GM19043 (cell line): ENCODE results near the gene VWA3B.
"Not testable (repeated sequence)": the region's sequence is repeated elsewhere in the genome, so short reads cannot be mapped to it uniquely, and the experiment has no call there.

ENCODE experiments used
- ATAC-seq: cut with Tn5 transposase; IDR thresholded peaks from one replicate; pipeline ENCODE4 v1.9.1; 2021; ENCODE audit warnings: low read depth; ENCODE audit not compliant: unreplicated experiment

The VWA3B gene, protein sequence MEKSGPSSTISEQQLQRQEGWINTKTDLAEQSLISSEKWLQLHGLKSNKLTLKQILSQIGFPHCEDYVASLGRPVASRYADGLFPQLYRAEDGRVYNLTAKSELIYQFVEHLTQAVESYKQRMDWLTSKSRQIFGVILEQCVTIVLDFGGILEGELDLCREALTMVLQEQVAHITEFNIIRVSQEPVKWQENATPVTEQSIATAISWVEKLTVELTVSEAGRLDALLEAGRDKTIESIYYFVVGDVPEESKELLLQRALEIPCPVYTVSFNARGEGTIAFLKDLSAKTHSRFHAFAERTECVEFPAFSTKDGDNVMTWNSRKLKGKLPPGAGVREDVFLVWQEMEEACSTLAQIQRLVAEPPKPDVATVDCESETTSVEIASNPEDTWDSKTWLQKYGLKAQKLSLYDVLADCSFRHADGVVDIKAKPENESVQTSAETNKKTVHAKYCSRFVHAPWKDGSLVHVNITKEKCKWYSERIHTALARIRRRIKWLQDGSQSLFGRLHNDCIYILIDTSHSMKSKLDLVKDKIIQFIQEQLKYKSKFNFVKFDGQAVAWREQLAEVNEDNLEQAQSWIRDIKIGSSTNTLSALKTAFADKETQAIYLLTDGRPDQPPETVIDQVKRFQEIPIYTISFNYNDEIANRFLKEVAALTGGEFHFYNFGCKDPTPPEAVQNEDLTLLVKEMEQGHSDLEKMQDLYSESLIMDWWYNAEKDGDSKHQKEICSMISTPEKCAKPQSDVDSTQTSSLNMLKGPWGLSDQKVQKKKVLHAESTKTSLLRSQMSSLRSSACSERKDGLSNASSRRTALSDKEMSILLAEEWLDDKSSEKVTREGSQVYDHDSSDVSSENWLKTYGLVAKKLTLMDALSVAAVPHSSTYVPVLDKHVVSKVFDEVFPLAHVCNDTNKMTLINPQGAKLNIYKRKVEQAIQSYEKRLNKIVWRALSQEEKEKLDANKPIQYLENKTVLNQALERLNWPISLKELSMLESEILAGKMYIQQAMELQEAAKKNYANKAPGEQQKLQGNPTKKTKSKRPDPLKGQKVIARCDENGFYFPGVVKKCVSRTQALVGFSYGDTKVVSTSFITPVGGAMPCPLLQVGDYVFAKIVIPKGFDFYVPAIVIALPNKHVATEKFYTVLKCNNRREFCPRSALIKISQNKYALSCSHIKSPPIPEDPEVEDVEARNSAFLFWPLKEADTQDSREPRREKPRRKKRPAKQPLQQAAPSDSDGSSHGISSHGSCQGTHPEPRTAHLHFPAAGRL (N-terminal part only)

GRCh38 chr2:98086491-98087446 is at the start of gene VWA3B:
Gene VWA3B, plus strand, starts transcription at chr2:98087167. Its CDS starts 5,926 bp downstream, at chr2:98093093.
- ATAC-seq = no peak

GRCh38 chr2:98037206-98037605 is 49.8 kb upstream of the VWA3B start:
- ATAC-seq = no peak

DNA sequence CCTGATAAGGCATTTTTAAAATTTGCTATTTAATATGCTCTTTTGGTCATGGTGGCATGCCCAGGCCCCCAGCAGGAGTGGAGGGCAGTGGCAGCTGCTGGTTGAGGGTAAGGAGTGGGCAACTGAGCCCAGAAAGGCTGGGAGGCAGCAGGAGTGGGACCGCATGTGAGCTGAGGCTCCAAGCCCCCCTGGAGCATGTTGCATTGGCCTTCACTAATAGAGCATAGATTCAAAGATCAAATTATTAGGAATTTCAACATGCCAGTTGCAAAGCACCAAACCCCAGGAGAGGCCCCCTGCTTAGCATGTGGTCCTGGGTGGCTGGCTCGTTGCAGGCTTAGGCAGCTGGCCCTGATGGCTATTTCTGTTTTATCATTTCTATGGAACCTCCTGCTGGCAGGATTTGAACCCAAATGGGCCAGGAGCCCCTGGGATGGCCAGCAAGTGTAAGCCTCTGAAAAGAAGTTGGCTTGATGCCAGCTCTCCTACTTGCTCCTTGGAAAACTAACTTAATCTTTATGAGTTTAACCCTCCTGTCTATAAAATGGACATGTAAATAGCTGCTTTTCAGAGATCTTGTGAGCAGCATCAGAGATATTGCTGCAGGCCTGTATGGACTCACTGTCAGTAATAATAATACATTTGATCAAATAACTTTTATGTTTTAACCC is 49.2 kb upstream of the VWA3B start:
- ATAC-seq = no peak

DNA sequence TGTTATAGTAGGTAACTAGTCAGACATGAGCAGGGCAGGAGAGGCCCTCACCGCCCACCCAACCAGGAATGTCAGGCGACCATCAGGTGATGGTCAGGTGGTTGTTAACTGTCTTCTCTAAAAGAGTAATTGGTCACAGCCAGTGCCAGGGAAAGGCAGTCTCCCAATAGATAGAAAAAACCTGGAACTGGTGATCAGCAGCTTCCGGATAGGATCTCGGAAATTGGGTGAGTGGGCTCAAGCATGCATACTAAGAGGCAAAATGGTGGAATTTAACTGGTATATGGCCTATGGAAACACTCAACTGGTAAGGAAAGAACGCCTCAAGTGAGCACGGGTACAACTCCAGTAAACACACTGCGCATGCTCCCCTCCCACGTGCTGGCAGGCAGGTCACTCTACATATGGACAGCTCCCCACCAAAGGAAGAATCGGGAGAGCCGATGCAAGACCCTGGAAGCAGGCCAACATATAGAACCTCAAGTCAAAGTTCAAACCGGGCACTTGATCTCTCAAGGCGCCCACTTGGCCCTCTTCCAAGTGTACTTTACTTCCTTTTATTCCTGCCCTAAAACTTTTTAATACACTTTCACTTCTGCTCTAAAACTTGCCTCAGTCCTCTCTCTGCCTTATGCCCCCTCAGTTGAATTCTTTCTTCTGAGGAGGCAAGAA is 47.7 kb upstream of the VWA3B start:
- ATAC-seq = no peak

DNA sequence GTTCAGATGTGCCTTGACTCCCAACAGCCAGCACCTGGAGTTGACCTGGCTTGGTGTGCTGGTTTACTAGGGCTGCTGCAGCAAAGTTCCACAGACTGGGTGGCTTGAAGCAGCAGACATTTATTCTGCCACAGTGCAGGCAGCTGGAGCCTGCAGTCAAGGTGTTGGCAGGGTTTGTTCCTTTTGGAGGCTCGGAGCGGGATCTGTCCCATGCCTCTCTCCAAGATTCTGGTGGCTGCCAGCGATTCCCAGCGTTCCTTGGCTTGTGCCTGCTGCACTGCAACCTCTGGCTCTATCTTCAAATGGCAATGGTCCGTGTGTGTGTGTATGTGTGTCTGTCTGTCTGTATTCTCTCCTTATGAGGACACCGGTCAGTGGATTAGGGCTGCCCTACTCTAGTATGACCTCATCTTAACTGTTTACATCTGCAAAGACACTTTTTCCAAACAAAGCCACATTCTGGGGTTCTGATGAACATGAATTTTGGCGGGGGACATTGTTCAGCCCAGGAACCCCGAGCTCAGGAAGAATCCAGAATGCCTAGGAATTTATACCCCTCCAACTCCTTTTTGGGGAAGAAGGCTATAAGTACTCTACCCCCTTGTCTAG is 46.5 kb upstream of the VWA3B start:
- no peak for ATAC-seq

DNA sequence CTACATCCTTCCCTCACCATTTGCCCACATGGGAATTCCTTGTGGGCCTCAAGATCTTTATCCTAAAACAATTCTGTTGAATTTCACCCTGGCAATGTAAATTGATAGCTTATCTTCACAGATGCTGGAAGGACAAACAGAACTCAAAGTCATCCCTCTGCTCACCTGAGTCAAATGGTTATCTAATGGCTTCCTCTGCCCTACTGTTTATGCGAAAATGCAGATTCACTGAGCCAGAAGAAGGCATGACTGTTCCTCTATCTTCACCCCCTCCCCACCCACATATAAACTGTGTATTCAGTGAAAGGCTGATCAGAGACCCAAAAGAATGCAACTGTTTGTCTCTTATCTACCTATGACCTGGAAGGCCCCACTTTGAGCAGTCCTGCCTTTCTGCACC is 43.9 kb upstream of the VWA3B start:
- no peak for ATAC-seq

DNA sequence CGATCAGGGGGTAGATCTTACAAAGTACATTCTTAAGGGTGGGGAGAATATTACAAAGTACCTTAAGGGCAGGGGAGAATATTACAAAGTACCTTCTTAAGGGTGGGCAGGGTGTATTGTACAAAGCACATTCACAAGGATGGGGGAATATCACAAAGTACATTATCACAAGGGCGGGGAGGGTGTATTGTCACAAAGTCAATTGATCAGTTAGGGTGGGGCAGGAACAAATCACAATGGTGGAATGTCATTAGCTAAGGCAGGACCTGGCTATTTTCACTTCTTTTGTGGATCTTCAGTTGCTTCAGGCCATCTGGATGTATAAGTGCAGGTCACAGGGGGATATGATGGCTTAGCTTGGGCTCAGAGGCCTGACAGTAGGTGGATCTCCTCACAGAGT is 42.2 kb upstream of the VWA3B start:
- not testable (repeated sequence) for ATAC-seq

DNA sequence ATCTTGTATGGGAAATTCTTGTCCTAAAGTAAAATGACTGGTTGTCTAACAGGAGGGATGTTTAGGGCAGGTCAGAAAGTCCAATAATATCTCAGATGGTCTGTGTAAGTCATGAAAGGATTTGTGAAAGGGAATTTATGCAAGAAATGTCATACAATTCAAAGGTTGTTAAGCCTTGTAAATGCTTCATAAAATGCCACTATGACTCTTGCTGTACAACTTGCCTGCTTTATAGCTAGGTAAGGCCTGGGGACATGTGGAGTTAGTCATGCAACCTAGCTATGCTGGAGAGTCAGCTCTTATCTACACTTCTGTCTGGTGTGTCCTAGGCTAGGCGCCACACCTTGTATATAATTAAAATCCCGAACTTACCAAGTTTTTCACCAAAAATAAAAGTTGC is 36.9 kb upstream of the VWA3B start:
- no peak for ATAC-seq

- ATAC-seq = no peak
These were observed 28.6 kb upstream of the VWA3B start for GRCh38 chr2:98058191-98058975.

- ATAC-seq = no peak
These were observed 26.7 kb upstream of the VWA3B start for GRCh38 chr2:98060277-98060676.

DNA sequence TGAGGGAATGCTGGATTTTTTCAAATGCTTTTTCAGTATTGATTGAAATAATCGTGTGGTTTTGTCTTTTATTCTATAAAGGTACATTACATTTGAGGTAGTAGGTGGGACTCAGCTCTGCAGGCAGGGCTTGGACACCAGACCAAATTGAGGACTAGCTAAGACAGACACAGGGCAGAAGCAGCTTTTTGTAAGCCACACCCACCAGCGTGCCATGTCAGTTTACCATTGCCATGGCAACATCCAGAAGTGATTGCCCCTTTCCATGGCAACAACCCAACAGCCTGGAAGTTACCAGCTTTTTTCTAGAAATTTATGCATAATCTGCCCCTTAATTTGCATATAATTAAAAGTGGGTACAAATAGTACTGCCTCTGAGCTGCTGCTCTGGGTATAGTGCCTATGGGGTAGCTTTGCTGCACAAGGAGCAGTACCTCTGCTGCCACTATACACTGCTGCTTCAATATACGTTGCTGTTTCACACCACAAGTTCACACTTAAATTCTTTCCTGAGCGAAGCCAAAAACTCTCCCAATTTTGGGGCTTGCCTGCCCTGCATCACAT is 23.6 kb upstream of the VWA3B start:
- ATAC-seq = no peak

DNA sequence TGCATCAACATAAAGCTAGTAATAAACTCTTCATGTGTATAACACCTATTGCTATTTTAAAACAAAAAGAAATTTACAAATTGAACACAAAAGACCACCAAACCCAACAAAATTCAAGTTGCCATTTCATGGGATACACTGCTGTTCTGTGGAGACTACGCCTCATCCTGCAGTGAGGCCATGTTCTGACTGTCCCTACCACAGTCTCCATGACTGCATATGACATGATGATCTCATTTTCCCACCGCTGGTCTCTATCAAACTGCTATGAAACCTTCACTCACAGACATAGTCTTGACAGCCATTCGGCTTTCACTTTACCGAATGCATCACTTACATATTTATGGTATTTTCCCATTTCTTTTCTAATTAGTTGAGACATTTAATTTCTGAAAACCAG is 21.2 kb upstream of the VWA3B start:
- no peak for ATAC-seq

DNA sequence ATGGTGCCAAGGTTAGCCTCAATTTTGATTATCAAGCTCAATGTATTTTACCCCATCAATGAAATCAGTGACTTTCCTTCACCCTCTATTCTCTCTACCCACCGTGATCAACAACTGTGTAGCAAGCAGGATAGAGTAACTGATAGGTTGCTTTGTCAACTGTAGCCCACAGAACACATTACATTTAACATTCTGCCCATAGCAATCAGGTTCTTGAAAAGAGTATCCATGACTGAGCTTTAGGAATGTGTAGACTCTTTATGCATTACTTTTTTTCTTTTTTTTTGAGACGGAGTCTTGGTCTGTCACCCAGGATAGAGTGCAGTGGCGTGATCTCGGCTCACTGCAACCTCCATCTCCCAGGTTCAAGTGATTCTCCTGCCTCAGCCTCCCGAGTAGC is 19.8 kb upstream of the VWA3B start:
- no peak for ATAC-seq

DNA sequence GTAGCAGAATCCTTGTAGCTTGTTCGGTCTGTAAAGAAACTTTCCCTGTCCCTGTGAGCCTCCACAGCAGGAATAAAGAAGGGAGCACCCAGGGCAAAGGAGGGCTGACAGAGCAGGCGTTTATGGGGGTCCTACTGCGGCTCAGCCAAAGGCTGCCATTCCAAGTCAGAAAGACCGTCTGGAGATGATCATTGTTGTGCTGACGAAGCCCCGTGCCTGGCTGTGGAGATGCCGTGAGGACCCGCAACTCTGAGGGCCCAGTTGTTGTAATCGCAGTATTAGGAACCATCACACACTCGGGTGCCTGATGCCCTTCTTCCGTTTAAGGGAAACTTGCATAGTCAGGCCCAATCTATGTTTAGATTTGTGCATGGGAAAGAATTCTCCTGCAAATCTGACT is 16.9 kb upstream of the VWA3B start:
- ATAC-seq = no peak

GRCh38 chr2:98072442-98072841 is 14.5 kb upstream of the VWA3B start:
- no peak for ATAC-seq

GRCh38 chr2:98078701-98079100 is 8.3 kb upstream of the VWA3B start:
- ATAC-seq = no peak

DNA sequence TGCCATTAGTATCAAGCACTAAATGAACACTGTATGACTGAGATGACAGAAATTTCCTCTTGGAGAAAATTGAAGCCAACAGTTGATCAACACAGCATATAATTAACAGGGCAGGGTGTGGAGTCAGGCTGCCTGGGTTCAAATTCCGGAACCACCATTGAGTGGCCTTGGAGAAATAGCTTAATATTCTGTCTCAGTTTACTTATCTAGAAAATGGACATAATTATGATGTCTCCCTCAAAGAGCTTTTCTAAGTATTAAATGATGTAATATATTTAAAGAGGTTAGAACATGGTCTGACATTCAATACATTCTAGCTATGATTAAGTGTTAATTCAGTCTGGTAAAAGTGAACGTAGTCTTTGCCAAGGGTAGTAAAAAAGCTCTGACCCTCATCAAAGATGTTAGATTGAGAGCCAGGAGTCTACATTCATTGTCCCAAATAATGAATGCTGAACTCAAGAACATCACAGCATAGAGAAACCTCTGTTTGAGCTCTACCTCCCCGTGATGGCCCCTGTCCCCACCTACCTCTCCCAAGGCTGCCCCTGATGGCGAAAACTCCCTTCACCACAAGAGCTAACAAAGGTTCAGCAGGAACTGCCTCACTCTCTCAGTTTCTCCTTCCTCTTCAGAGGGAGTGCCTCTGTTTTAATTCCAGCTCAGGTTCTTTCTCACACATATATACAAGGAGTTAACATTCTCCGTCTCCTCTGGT is 2.7 kb upstream of the VWA3B start:
- no peak for ATAC-seq
